Mammary epithelial cell (primary cell): ENCODE results near the gene FCGR1A.
"Not testable (repeated sequence)": the region's sequence is repeated elsewhere in the genome, so short reads cannot be mapped to it uniquely, and the experiment has no call there.

Experiments
- EZH2 ChIP-seq: IDR thresholded peaks from 2 replicates; pipeline ENCODE4 v1.6.1; 2012; ENCODE audit warnings: low read length, inconsistent platforms, borderline replicate concordance
- TF ChIP-seq, protein P1 (sequence below), 2 donors: IDR thresholded peaks in 1 of 2; conservative IDR thresholded peaks in 1 of 2; 2 replicates each; pipeline ENCODE4 v1.5.1; 2011 to 2012; ENCODE audit warnings: inconsistent platforms in 2 of 2, low read length in 2 of 2, mild to moderate bottlenecking in 2 of 2, control low read depth in 1 of 2, low read depth in 1 of 2; ENCODE audit not compliant: insufficient read depth in 1 of 2; ENCODE audit errors: extremely low read depth in 1 of 2

DNA sequence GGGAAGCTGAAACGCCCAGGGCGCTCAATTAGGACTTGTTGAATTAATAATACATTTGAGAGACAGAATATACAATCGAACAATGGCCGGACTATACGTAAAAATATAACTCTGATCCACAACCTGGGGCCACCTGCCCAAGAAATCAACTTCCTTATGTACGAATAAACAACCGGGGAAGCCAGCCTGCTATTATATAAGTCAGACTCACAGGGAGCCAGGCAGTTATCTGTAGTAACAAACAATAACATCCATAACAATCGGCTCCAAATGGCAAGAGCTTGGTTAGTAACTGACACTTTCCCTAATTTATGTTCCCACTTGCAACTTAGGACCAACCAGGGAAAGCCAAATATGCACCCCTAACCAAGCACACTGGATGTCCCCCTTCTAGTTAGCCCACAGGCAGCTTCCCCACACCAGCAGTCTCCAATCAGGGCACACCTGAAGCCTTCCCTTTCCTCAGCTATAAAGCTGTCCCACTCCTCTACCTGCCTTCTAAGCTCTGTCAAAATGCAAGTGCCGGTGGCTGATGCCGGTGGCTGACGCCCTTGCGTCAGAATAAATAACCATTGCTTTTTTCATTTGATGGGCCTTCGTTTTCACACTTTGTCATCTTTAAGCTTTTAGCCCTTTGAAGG, 41.8 kb upstream of the FCGR1A start:
- TF ChIP-seq, protein P1, sequence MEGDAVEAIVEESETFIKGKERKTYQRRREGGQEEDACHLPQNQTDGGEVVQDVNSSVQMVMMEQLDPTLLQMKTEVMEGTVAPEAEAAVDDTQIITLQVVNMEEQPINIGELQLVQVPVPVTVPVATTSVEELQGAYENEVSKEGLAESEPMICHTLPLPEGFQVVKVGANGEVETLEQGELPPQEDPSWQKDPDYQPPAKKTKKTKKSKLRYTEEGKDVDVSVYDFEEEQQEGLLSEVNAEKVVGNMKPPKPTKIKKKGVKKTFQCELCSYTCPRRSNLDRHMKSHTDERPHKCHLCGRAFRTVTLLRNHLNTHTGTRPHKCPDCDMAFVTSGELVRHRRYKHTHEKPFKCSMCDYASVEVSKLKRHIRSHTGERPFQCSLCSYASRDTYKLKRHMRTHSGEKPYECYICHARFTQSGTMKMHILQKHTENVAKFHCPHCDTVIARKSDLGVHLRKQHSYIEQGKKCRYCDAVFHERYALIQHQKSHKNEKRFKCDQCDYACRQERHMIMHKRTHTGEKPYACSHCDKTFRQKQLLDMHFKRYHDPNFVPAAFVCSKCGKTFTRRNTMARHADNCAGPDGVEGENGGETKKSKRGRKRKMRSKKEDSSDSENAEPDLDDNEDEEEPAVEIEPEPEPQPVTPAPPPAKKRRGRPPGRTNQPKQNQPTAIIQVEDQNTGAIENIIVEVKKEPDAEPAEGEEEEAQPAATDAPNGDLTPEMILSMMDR (conservative IDR thresholded peaks at IDR 0.05 in 1 of 2, IDR thresholded peaks at IDR 0.05 in 1 of 2; ENCODE audit: extremely low read depth in 1 of 2, insufficient read depth in 1 of 2, low read depth in 1 of 2, low read length in 2 of 2) = not testable (repeated sequence)
- not testable (repeated sequence) for TF ChIP-seq EZH2
